Measurements from ENCODE around the gene HAO1.
A peak's percentile ranks its signal among the peaks of the same experiment; 100 is the strongest.

HAO1 gene

GRCh38 chr20:7924692-7925091, 15.6 kb downstream of the HAO1 start:
- Histone ChIP-seq H3K18ac (ENCODE audit: low read length) (no peak overlapping the region), H4K12ac (ENCODE audit: low read depth, low read length) (no peak overlapping the region), H3K79me2 (ENCODE audit: control insufficient read depth, insufficient read depth, low read length, poor library complexity) (no peaks in the 10 kb centered on the region), H3K27me3 (ENCODE audit: insufficient read depth, low read length) (no peaks in the 10 kb centered on the region), H3K4me2 (ENCODE audit: low read length) (no peak overlapping the region), H3K14ac (ENCODE audit: low read length) (no peak overlapping the region), H4K91ac (ENCODE audit: low read depth, low read length) (no peak overlapping the region), H3K36me3 (ENCODE audit: control insufficient read depth in 1 of 2, insufficient read depth in 2 of 2, low read length in 2 of 2) (no peaks in the 10 kb centered on the region), H4K8ac (ENCODE audit: low read depth, low read length) (no peak overlapping the region), H3K23ac (ENCODE audit: low read length) (no peak overlapping the region), H3K79me1 (ENCODE audit: low read length) (no peaks in the 10 kb centered on the region), H3K9me3 (ENCODE audit: insufficient read depth, low read depth, low read length) (peaks cover 2% of the 10 kb centered on the region), H3K4me1 (ENCODE audit: control insufficient read depth in 1 of 2, insufficient read depth in 2 of 2, low read length in 2 of 2) (no peaks in the 10 kb centered on the region), H2BK5ac (ENCODE audit: low read depth, low read length, poor library complexity) (no peak overlapping the region), H2BK120ac (ENCODE audit: insufficient read depth, low read length, poor library complexity) (no peak overlapping the region), H3K4ac (ENCODE audit: low read depth, low read length) (no peak overlapping the region), H3K4me3 (ENCODE audit: low read depth, low read length) (no peak overlapping the region), H3K27ac (ENCODE audit: low read depth, low read length) (no peak overlapping the region), H2AFZ (ENCODE audit: insufficient read depth, low read length, poor library complexity) (no peak overlapping the region), H3K9ac (ENCODE audit: low read length) (no peak overlapping the region), H2AK5ac (ENCODE audit: low read length) (no peak overlapping the region), H2BK12ac (ENCODE audit: low read length) (no peak overlapping the region)
- WGBS (ENCODE audit: extremely low coverage, insufficient coverage, insufficient read length) = no CpG with 5 or more reads among the region's 3 CpGs
- DNase-seq = peak; percentile 21 to 68

DNA sequence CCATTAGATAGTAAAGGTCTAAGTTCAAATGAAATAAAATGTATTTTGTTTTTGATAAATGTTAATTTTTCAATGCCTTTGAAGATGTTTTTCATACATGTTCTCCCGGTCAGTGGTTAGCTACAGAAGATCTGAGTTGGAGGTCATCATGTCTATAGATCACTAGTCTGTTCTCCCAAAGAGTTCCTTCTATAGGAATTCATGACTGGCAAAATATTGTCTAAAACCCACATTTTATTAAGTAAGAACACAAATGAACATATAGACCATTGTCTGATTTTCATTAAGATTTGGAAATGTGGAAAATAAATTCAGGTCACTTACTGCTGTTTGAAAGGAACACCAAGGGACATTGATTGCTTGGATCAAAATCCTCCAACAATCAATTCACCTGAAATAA, 23.6 kb downstream of the HAO1 start:
- no CpG with 5 or more reads among the region's 1 CpG for WGBS (ENCODE audit: extremely low coverage, insufficient coverage, insufficient read length)

DNA sequence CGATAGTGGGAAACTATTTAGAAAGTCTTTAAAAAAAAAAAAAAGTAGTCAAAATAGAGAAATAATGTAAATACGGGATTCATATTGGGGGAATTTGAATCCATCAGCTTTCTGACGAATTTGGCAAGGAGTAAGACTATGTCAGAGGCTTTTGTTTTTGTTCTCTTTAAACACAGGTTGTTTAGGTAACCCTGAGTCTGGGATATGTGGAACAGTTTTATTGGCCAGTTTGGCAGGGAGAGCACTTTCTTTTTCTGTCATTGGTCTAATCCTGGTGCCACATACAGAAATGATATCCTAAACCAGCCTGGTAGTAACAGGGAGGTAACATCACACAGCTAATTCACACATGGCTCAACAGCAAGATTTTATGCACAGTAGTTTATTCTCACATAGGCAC, 27.7 kb downstream of the HAO1 start:
- Histone ChIP-seq H3K4me2 (ENCODE audit: low read length) (no peak overlapping the region), H3K27ac (ENCODE audit: low read depth, low read length) (no peak overlapping the region), H2BK12ac (ENCODE audit: low read length) (no peak overlapping the region), H3K79me1 (ENCODE audit: low read length) (no peaks in the 10 kb centered on the region), H4K12ac (ENCODE audit: low read depth, low read length) (no peak overlapping the region), H3K4me1 (ENCODE audit: control insufficient read depth in 1 of 2, insufficient read depth in 2 of 2, low read length in 2 of 2) (no peaks in the 10 kb centered on the region), H2BK5ac (ENCODE audit: low read depth, low read length, poor library complexity) (no peak overlapping the region), H3K36me3 (ENCODE audit: control insufficient read depth in 1 of 2, insufficient read depth in 2 of 2, low read length in 2 of 2) (no peaks in the 10 kb centered on the region), H3K79me2 (ENCODE audit: control insufficient read depth, insufficient read depth, low read length, poor library complexity) (no peaks in the 10 kb centered on the region), H3K23ac (ENCODE audit: low read length) (no peak overlapping the region), H4K91ac (ENCODE audit: low read depth, low read length) (no peak overlapping the region), H3K9ac (ENCODE audit: low read length) (no peak overlapping the region), H4K8ac (ENCODE audit: low read depth, low read length) (no peak overlapping the region), H3K4me3 (ENCODE audit: low read depth, low read length) (no peak overlapping the region), H3K14ac (ENCODE audit: low read length) (no peak overlapping the region), H3K4ac (ENCODE audit: low read depth, low read length) (no peak overlapping the region), H2AK5ac (ENCODE audit: low read length) (no peak overlapping the region), H2AFZ (ENCODE audit: insufficient read depth, low read length, poor library complexity) (no peak overlapping the region), H3K27me3 (ENCODE audit: insufficient read depth, low read length) (no peaks in the 10 kb centered on the region), H3K9me3 (ENCODE audit: insufficient read depth, low read depth, low read length) (no peaks in the 10 kb centered on the region), H3K18ac (ENCODE audit: low read length) (no peak overlapping the region), H2BK120ac (ENCODE audit: insufficient read depth, low read length, poor library complexity) (no peak overlapping the region)
- DNase-seq = no peak
- WGBS (ENCODE audit: extremely low coverage, insufficient coverage, insufficient read length) = no CpG with 5 or more reads among the region's 3 CpGs

More for the DNA sequence above, 23.6 kb downstream of the HAO1 start:
- Histone ChIP-seq H3K27ac (ENCODE audit: low read depth, low read length) (no peak overlapping the region), H3K79me1 (ENCODE audit: low read length) (no peaks in the 10 kb centered on the region), H2AK5ac (ENCODE audit: low read length) (no peak overlapping the region), H3K18ac (ENCODE audit: low read length) (no peak overlapping the region), H3K9ac (ENCODE audit: low read length) (no peak overlapping the region), H3K9me3 (ENCODE audit: insufficient read depth, low read depth, low read length) (no peaks in the 10 kb centered on the region), H3K4ac (ENCODE audit: low read depth, low read length) (no peak overlapping the region), H4K91ac (ENCODE audit: low read depth, low read length) (no peak overlapping the region), H3K79me2 (ENCODE audit: control insufficient read depth, insufficient read depth, low read length, poor library complexity) (no peaks in the 10 kb centered on the region), H2AFZ (ENCODE audit: insufficient read depth, low read length, poor library complexity) (no peak overlapping the region), H3K14ac (ENCODE audit: low read length) (no peak overlapping the region), H3K4me3 (ENCODE audit: low read depth, low read length) (no peak overlapping the region), H3K4me1 (ENCODE audit: control insufficient read depth in 1 of 2, insufficient read depth in 2 of 2, low read length in 2 of 2) (no peaks in the 10 kb centered on the region), H2BK12ac (ENCODE audit: low read length) (no peak overlapping the region), H3K4me2 (ENCODE audit: low read length) (no peak overlapping the region), H2BK120ac (ENCODE audit: insufficient read depth, low read length, poor library complexity) (no peak overlapping the region), H3K36me3 (ENCODE audit: control insufficient read depth in 1 of 2, insufficient read depth in 2 of 2, low read length in 2 of 2) (no peaks in the 10 kb centered on the region), H4K12ac (ENCODE audit: low read depth, low read length) (no peak overlapping the region), H3K27me3 (ENCODE audit: insufficient read depth, low read length) (no peaks in the 10 kb centered on the region), H2BK5ac (ENCODE audit: low read depth, low read length, poor library complexity) (no peak overlapping the region), H3K23ac (ENCODE audit: low read length) (no peak overlapping the region), H4K8ac (ENCODE audit: low read depth, low read length) (no peak overlapping the region)
- no peak for DNase-seq

DNA sequence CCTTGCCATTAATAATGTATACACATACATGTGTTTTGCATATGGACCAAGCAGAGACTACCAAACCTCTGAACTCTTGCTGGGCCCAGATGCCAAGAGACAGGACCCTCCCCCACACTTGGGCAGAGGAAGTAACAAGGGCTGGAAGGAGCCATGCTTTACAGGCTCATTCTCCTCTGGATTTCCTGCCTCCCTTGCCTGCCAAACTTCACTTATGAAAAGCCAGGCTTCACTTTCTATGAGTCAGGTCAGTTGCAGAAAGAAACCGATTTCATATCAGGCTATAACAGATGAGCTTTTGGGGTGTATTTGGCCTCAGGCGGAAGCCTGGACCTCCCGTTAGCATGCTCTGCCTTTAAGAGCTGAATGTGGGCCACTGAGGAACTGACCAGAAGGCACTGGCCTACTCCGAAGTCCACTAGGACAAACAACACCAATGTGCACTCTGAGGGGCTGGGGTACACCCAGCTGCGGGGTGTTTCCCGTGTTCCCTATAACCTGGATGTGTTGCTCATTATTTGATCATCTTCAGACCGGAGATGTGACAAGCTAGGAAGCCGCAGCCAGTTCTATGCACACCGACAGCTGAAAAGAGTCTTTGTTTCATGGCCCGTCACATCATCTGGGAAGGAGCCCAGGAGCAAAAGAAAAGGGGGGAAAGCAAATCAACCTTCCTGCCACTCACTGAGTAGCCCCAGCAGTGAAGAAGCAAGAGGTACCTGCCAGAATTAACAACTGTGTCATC, 28.5 kb downstream of the HAO1 start:
- H4K91ac ChIP-seq (ENCODE audit: low read depth, low read length) = no peak overlapping the region
- H3K18ac ChIP-seq (ENCODE audit: low read length) = no peak overlapping the region
- H3K36me3 ChIP-seq (ENCODE audit: control insufficient read depth in 1 of 2, insufficient read depth in 2 of 2, low read length in 2 of 2) = no peaks in the 10 kb centered on the region
- no peak overlapping the region for H3K23ac ChIP-seq (ENCODE audit: low read length)
- no peak overlapping the region for H2BK12ac ChIP-seq (ENCODE audit: low read length)
- no peaks in the 10 kb centered on the region for H3K9me3 ChIP-seq (ENCODE audit: insufficient read depth, low read depth, low read length)
- H3K14ac ChIP-seq (ENCODE audit: low read length) = no peak overlapping the region
- no peak overlapping the region for H2AFZ ChIP-seq (ENCODE audit: insufficient read depth, low read length, poor library complexity)
- no peaks in the 10 kb centered on the region for H3K79me2 ChIP-seq (ENCODE audit: control insufficient read depth, insufficient read depth, low read length, poor library complexity)
- no peak overlapping the region for H2BK5ac ChIP-seq (ENCODE audit: low read depth, low read length, poor library complexity)
- H3K27ac ChIP-seq (ENCODE audit: low read depth, low read length) = no peak overlapping the region
- H2AK5ac ChIP-seq (ENCODE audit: low read length) = no peak overlapping the region
- H3K4me3 ChIP-seq (ENCODE audit: low read depth, low read length) = no peak overlapping the region
- no peaks in the 10 kb centered on the region for H3K4me1 ChIP-seq (ENCODE audit: control insufficient read depth in 1 of 2, insufficient read depth in 2 of 2, low read length in 2 of 2)
- no peak overlapping the region for H4K8ac ChIP-seq (ENCODE audit: low read depth, low read length)
- WGBS (ENCODE audit: extremely low coverage, insufficient coverage, insufficient read length) = no CpG with 5 or more reads among the region's 10 CpGs
- no peak overlapping the region for H4K12ac ChIP-seq (ENCODE audit: low read depth, low read length)
- H2BK120ac ChIP-seq (ENCODE audit: insufficient read depth, low read length, poor library complexity) = no peak overlapping the region
- no peak overlapping the region for H3K4me2 ChIP-seq (ENCODE audit: low read length)
- H3K79me1 ChIP-seq (ENCODE audit: low read length) = no peaks in the 10 kb centered on the region
- no peak overlapping the region for H3K4ac ChIP-seq (ENCODE audit: low read depth, low read length)
- no peak for DNase-seq
- H3K27me3 ChIP-seq (ENCODE audit: insufficient read depth, low read length) = no peaks in the 10 kb centered on the region
- H3K9ac ChIP-seq (ENCODE audit: low read length) = no peak overlapping the region

Measured in trophoblast cell (in vitro differentiated cells and primary cell).